ENCODE measurements around the gene STXBP2.

The STXBP2 gene

DNA sequence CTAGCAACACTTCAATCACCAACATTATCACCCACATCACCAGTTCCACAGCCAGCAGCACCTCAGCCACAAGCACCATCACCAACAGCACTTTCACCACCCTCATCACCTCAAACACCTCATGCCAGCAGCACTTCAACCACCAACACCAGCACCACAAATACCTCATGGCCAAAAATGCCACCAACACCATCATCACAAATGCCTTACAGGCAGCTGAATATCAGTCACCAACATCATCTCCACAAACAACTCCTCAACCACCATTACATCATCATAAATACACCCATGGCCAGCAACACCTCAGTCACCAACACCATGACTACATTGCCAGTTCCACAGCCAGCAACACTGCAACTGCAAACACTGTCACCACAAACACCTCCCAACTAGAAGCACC, 54.6 kb downstream of the STXBP2 start:
- Histone ChIP-seq H3K27me3 (ENCODE audit: low read length) (no peaks in the 10 kb centered on the region), H4K20me1 (ENCODE audit: low read depth, low read length) (no peaks in the 10 kb centered on the region), H3K9me2 (replicated peaks; ENCODE audit: insufficient read depth, low read length) (no peaks in the 10 kb centered on the region), H3K27ac (ENCODE audit: low read depth, low read length) (no peak overlapping the region), H3F3A (ENCODE audit: insufficient read depth) (no peaks in the 10 kb centered on the region), H3K79me2 (ENCODE audit: insufficient read depth, low read length) (no peaks in the 10 kb centered on the region), H3K36me3 (ENCODE audit: low read length) (no peaks in the 10 kb centered on the region), H3K4me3 (ENCODE audit: insufficient read depth, low read length, poor library complexity, severe bottlenecking) (no peak overlapping the region), H3K9me3 (ENCODE audit: insufficient read depth, low read length) (no peaks in the 10 kb centered on the region), H3K4me2 (ENCODE audit: low read depth, low read length, poor library complexity, severe bottlenecking) (no peak overlapping the region), H3K9ac (ENCODE audit: low read length) (no peak overlapping the region), H2AFZ (ENCODE audit: low read depth, low read length, severe bottlenecking) (no peak overlapping the region)
- TF ChIP-seq, protein P1, sequence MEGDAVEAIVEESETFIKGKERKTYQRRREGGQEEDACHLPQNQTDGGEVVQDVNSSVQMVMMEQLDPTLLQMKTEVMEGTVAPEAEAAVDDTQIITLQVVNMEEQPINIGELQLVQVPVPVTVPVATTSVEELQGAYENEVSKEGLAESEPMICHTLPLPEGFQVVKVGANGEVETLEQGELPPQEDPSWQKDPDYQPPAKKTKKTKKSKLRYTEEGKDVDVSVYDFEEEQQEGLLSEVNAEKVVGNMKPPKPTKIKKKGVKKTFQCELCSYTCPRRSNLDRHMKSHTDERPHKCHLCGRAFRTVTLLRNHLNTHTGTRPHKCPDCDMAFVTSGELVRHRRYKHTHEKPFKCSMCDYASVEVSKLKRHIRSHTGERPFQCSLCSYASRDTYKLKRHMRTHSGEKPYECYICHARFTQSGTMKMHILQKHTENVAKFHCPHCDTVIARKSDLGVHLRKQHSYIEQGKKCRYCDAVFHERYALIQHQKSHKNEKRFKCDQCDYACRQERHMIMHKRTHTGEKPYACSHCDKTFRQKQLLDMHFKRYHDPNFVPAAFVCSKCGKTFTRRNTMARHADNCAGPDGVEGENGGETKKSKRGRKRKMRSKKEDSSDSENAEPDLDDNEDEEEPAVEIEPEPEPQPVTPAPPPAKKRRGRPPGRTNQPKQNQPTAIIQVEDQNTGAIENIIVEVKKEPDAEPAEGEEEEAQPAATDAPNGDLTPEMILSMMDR (IDR thresholded peaks at IDR 0.05; ENCODE audit: insufficient read depth, low read length, poor library complexity, severe bottlenecking) = no peak
- no peak for TF ChIP-seq EZH2phosphoT487 (conservative IDR thresholded peaks at IDR 0.05; ENCODE audit: low read length)

DNA sequence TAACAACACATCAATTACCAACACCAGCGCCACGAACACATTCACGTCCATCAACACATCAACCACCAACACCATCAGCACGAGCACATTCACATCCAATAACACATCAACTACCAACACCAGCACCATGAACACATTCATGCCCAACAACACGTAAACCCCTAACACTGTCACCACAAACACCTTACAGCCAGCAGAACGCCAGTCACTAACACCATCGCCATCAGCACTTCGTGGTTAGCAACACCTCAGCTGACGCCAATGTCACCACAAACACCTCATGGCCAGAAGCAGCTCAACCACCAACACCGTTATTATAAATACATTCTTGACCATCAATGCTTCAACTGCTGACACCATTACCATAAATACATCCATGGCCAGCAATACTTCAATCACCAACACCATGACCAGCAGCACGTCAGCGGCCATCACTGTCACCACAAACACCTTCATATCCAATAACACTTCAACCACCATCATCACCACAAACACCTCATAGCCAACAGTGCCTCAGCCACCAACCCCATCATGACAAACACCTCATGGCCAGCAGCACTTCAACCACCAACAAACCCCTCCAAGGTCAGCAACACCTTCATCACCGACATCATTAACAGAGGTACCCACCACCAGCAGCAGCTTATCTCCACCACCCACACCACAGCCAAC, 55.6 kb downstream of the STXBP2 start:
- Histone ChIP-seq H3K4me2 (ENCODE audit: low read depth, low read length, poor library complexity, severe bottlenecking) (no peak overlapping the region), H3K4me3 (ENCODE audit: insufficient read depth, low read length, poor library complexity, severe bottlenecking) (no peak overlapping the region), H3K9ac (ENCODE audit: low read length) (no peak overlapping the region), H3K36me3 (ENCODE audit: low read length) (no peaks in the 10 kb centered on the region), H4K20me1 (ENCODE audit: low read depth, low read length) (no peaks in the 10 kb centered on the region), H3K27ac (ENCODE audit: low read depth, low read length) (no peak overlapping the region), H3K79me2 (ENCODE audit: insufficient read depth, low read length) (no peaks in the 10 kb centered on the region), H3K9me2 (replicated peaks; ENCODE audit: insufficient read depth, low read length) (no peaks in the 10 kb centered on the region), H3K27me3 (ENCODE audit: low read length) (no peaks in the 10 kb centered on the region), H2AFZ (ENCODE audit: low read depth, low read length, severe bottlenecking) (no peak overlapping the region), H3K9me3 (ENCODE audit: insufficient read depth, low read length) (no peaks in the 10 kb centered on the region), H3F3A (ENCODE audit: insufficient read depth) (no peaks in the 10 kb centered on the region)
- no peak for TF ChIP-seq EZH2phosphoT487 (conservative IDR thresholded peaks at IDR 0.05; ENCODE audit: low read length)
- TF ChIP-seq, protein P1 (IDR thresholded peaks at IDR 0.05; ENCODE audit: insufficient read depth, low read length, poor library complexity, severe bottlenecking) = no peak

DNA sequence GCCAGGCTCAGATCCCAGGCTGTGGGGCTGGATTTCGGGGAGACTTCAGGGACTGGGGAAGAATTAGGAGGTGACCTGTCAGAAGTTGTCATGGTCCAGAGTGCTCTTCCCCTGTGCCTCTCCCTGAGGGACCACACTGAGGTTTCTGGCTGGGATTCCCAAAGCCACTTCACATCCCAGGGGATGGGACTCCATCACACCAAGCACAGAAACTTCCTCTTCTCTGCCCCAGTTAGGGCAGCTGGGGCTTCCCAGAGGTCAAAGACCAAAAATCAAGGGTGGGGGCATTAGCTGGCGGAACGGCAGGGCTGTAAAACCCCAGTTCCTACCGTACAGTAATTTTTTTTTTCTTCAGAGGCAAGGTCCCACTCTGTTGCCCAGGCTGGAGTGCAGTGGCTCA, 57.6 kb downstream of the STXBP2 start:
- Histone ChIP-seq H3K27ac (ENCODE audit: low read depth, low read length) (no peak overlapping the region), H3K9me2 (replicated peaks; ENCODE audit: insufficient read depth, low read length) (no peaks in the 10 kb centered on the region), H3K9ac (ENCODE audit: low read length) (no peak overlapping the region), H3K79me2 (ENCODE audit: insufficient read depth, low read length) (no peaks in the 10 kb centered on the region), H2AFZ (ENCODE audit: low read depth, low read length, severe bottlenecking) (no peak overlapping the region), H3F3A (ENCODE audit: insufficient read depth) (no peaks in the 10 kb centered on the region), H3K9me3 (ENCODE audit: insufficient read depth, low read length) (no peaks in the 10 kb centered on the region), H3K4me2 (ENCODE audit: low read depth, low read length, poor library complexity, severe bottlenecking) (no peak overlapping the region), H3K36me3 (ENCODE audit: low read length) (no peaks in the 10 kb centered on the region), H3K4me3 (ENCODE audit: insufficient read depth, low read length, poor library complexity, severe bottlenecking) (no peak overlapping the region), H4K20me1 (ENCODE audit: low read depth, low read length) (no peaks in the 10 kb centered on the region), H3K27me3 (ENCODE audit: low read length) (no peaks in the 10 kb centered on the region)
- TF ChIP-seq EZH2phosphoT487 (conservative IDR thresholded peaks at IDR 0.05; ENCODE audit: low read length) = no peak
- TF ChIP-seq, protein P1 (IDR thresholded peaks at IDR 0.05; ENCODE audit: insufficient read depth, low read length, poor library complexity, severe bottlenecking) = no peak
